Measurements from ENCODE around the gene GALP. TPM values are rescaled to one million over a fixed set of nuclear protein-coding genes. Genes with fewer than 3 reads are reported as not detected.
"Not testable (repeated sequence)": the region's sequence is repeated elsewhere in the genome, so short reads cannot be mapped to it uniquely, and the experiment has no call there.

Gene GALP
- total and polyA plus RNA-seq, 10 donors, result not detected

DNA sequence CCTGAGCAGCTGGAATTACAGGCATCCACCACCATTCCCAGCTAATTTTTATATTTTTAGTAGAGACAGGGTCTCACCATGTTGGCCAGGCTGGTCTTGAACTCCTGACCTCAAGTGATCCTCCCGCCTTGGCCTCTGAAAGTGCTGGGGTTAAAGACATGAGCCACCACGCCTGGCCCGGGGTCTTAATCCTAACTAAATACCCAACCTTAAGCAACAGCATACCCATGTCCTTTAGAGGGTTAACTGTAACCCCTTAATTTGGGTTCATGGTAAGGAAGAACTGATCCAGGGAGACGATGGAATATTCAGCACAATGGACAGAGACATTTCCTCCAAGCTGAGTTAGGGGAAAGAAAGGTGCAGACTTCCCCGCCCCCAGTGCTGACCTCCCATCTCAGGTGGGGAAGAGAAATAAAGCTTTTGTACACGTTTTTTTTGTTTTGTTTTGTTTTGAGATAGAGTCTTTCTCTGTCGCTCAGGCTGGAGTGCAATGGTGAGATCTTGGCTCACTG is 8.7 kb upstream of the GALP start:
- H3K4me3 ChIP-seq, result no peak overlapping the region
- no peak overlapping the region for H3K27ac ChIP-seq
- peaks cover 0 to 18% (median 5%) of the 10 kb centered on the region in 6 donors for H3K4me1 ChIP-seq
- H3K36me3 ChIP-seq, result no peaks in the 10 kb centered on the region
- peaks cover 0 to 8% (median 0%) of the 10 kb centered on the region in 7 donors for H3K27me3 ChIP-seq (replicated peaks in 1 of 7)
- TF ChIP-seq, protein P1, sequence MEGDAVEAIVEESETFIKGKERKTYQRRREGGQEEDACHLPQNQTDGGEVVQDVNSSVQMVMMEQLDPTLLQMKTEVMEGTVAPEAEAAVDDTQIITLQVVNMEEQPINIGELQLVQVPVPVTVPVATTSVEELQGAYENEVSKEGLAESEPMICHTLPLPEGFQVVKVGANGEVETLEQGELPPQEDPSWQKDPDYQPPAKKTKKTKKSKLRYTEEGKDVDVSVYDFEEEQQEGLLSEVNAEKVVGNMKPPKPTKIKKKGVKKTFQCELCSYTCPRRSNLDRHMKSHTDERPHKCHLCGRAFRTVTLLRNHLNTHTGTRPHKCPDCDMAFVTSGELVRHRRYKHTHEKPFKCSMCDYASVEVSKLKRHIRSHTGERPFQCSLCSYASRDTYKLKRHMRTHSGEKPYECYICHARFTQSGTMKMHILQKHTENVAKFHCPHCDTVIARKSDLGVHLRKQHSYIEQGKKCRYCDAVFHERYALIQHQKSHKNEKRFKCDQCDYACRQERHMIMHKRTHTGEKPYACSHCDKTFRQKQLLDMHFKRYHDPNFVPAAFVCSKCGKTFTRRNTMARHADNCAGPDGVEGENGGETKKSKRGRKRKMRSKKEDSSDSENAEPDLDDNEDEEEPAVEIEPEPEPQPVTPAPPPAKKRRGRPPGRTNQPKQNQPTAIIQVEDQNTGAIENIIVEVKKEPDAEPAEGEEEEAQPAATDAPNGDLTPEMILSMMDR (IDR thresholded peaks at IDR 0.05 in 8 of 11, conservative IDR thresholded peaks at IDR 0.05 in 3 of 11), result no peak
- no peak for TF ChIP-seq POLR2A (IDR thresholded peaks at IDR 0.05)
- no peak for TF ChIP-seq POLR2AphosphoS5 (IDR thresholded peaks at IDR 0.05)
- WGBS, 5 donors, result 50 to 61% (median 51%) methylated on average over 7 of the region's 7 CpGs
- intact Hi-C loops (cut with DNase I; ENCODE audit: low total_unique reads), result no loop called here
- no peaks in the 10 kb centered on the region for H3K9me3 ChIP-seq
- no peak for DNase-seq

DNA sequence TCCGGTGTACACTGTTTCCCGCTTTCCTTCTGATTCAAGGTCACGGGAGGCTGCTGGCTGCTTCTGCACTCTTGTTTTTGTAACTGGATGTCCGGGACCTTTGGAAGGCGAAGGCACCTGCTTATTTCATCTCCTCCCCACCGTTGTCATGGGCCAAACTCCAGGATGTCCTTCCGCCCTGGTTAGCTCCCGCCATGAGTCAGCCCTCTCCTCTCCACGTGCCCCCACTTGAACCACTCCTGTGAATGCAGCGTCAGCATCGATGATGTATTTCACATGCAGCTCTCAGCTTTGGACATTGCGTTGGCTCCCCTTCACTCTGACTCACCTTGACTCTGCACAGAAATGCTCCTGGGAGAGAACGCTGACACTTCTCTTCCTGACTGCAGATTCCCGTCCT is 5.5 kb upstream of the GALP start:
- no peak for DNase-seq
- Histone ChIP-seq H3K4me3 (no peak overlapping the region), H3K4me1 (peaks cover 0 to 18% (median 5%) of the 10 kb centered on the region in 6 donors), H3K27me3 (replicated peaks in 1 of 7) (peaks cover 0 to 35% (median 0%) of the 10 kb centered on the region in 7 donors), H3K9me3 (no peaks in the 10 kb centered on the region), H3K36me3 (no peaks in the 10 kb centered on the region), H3K27ac (no peak overlapping the region)
- intact Hi-C loops (cut with DNase I; ENCODE audit: low total_unique reads), result loop anchor here (5.0 kb wide), 1 partner anchor 93 kb away; no protein-coding TSS in a partner anchor
- TF ChIP-seq POLR2A (IDR thresholded peaks at IDR 0.05) (no peak), POLR2AphosphoS5 (IDR thresholded peaks at IDR 0.05) (peak in 2 of 3 donors; percentile 53 to 64)
- TF ChIP-seq, protein P1 (IDR thresholded peaks at IDR 0.05 in 8 of 11, conservative IDR thresholded peaks at IDR 0.05 in 3 of 11), result no peak
- 55 to 75% (median 64%) methylated on average over 14 of the region's 14 CpGs for WGBS, 5 donors

DNA sequence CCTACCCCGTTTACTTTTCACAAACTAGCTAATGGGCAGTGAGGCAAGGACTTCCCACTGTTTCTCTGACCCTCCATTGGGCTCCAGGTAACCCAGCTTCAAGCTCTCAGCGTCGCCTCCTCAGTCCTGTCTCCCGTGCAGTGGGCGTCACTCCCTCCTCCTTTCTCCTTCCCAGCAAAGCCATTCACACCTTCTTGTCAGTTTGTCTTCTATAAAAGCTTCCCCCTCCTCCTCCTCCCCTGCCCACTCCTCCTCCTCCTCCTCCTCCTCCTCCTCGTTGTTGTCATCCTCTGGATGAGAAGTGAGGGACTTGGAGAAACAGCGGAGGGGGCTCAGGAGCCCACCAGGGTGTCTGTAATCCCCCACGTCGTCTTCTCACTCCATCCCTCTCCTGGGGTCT is 1.7 kb upstream of the GALP start:
- Histone ChIP-seq H3K36me3 (no peaks in the 10 kb centered on the region), H3K4me3 (no peak overlapping the region), H3K27me3 (replicated peaks in 1 of 7) (peaks cover 0 to 41% (median 0%) of the 10 kb centered on the region in 7 donors), H3K9me3 (no peaks in the 10 kb centered on the region), H3K4me1 (peaks cover 0 to 18% (median 5%) of the 10 kb centered on the region in 6 donors), H3K27ac (no peak overlapping the region)
- intact Hi-C loops (cut with DNase I; ENCODE audit: low total_unique reads), result loop anchor here (5.0 kb wide), 1 partner anchor 97 kb away; no protein-coding TSS in a partner anchor
- 33 to 46% (median 36%) methylated on average over 9 of the region's 9 CpGs for WGBS, 5 donors
- no peak for DNase-seq
- TF ChIP-seq, protein P1 (IDR thresholded peaks at IDR 0.05 in 8 of 11, conservative IDR thresholded peaks at IDR 0.05 in 3 of 11), result no peak
- TF ChIP-seq POLR2AphosphoS5 (IDR thresholded peaks at IDR 0.05), result no peak
- no peak for TF ChIP-seq POLR2A (IDR thresholded peaks at IDR 0.05)

DNA sequence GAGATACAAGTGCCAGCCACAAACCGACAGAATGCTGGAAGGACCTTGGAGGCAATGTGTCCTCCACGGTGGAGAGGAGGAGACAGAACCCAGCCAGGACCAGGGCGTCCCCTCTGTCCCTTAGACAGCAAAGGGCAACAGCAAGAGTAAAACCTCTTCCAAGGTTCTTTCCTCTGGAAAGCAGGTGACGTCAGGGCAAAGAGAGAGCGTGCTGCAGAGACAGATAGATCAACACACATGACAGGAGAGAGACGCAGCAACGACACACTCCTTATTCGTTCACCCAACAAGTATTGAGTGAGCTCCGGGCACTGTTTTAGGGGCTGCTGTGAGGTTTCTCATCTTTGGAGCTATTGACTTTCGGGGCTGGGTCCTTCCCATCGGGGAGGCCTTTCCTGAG is 1.3 kb upstream of the GALP start:
- Histone ChIP-seq H3K27ac (no peak overlapping the region), H3K36me3 (no peaks in the 10 kb centered on the region), H3K9me3 (no peaks in the 10 kb centered on the region), H3K4me3 (no peak overlapping the region), H3K4me1 (peaks cover 0 to 18% (median 5%) of the 10 kb centered on the region in 6 donors), H3K27me3 (replicated peaks in 1 of 7) (peaks cover 0 to 41% (median 0%) of the 10 kb centered on the region in 7 donors)
- 55 to 65% (median 61%) methylated on average over 11 of the region's 11 CpGs for WGBS, 5 donors
- no peak for DNase-seq
- intact Hi-C loops (cut with DNase I; ENCODE audit: low total_unique reads), result loop anchor here (5.0 kb wide), 1 partner anchor 97 kb away; no protein-coding TSS in a partner anchor
- TF ChIP-seq POLR2A (IDR thresholded peaks at IDR 0.05) (no peak), POLR2AphosphoS5 (IDR thresholded peaks at IDR 0.05) (no peak)
- TF ChIP-seq, protein P1 (IDR thresholded peaks at IDR 0.05 in 8 of 11, conservative IDR thresholded peaks at IDR 0.05 in 3 of 11), result no peak

DNA sequence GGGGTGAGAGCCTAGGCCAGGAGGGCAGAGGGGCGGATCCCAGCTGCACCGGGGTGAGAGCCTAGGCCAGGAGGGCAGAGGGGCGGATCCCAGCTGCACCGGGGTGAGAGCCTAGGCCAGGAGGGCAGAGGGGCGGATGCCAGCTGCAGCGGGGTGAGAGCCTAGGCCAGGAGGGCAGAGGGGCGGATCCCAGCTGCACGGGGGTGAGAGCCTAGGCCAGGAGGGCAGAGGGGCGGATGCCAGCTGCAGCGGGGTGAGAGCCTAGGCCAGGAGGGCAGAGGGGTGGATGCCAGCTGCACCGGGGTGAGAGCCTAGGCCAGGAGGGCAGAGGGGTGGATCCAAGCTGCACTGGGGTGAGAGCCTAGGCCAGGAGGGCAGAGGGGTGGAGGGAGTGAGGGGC is 502 bp downstream of the GALP start:
- intact Hi-C loops (cut with DNase I; ENCODE audit: low total_unique reads); H3K4me3 ChIP-seq; H3K36me3 ChIP-seq; DNase-seq; H3K9me3 ChIP-seq; H3K4me1 ChIP-seq; H3K27ac ChIP-seq: not testable (repeated sequence)
- 73 to 84% (median 82%) methylated on average over 3 to 11 of the region's 11 CpGs for WGBS, 5 donors
- H3K27me3 ChIP-seq (replicated peaks in 1 of 7), result peaks cover 0 to 41% (median 0%) of the 10 kb centered on the region in 7 donors

Data from spleen (tissue), 11 donors.